GM19035 (cell line): ENCODE measurements around the gene TXLNG.
"Not testable (repeated sequence)": the region's sequence is repeated elsewhere in the genome, so short reads cannot be mapped to it uniquely, and the experiment has no call there.

Experiments used
- ATAC-seq: cut with Tn5 transposase; IDR thresholded peaks from one replicate; pipeline ENCODE4 v1.9.1; 2021; ENCODE audit not compliant: unreplicated experiment

The TXLNG gene

GRCh38 chrX:16786139-16786790, at the start of gene TXLNG:
Gene TXLNG, plus strand, starts transcription at chrX:16786466. Its CDS starts 22 bp downstream, at chrX:16786488.
- peak; percentile 98 for ATAC-seq

GRCh38 chrX:16737024-16737423, 49.2 kb upstream of the TXLNG start:
- ATAC-seq, result no peak

GRCh38 chrX:16739574-16739973, 46.7 kb upstream of the TXLNG start:
- no peak for ATAC-seq

- no peak for ATAC-seq
Measured at GRCh38 chrX:16743604-16744325, 42.5 kb upstream of the TXLNG start.

- no peak for ATAC-seq
Measured at GRCh38 chrX:16745102-16745501, 41.2 kb upstream of the TXLNG start.

- no peak for ATAC-seq
Measured at GRCh38 chrX:16745659-16746058, 40.6 kb upstream of the TXLNG start.

GRCh38 chrX:16748425-16748824, 37.8 kb upstream of the TXLNG start:
- ATAC-seq, result no peak

GRCh38 chrX:16750136-16750535, 36.1 kb upstream of the TXLNG start:
- ATAC-seq, result no peak

GRCh38 chrX:16754019-16754418, 32.2 kb upstream of the TXLNG start:
- ATAC-seq, result no peak

- no peak for ATAC-seq
Measured at GRCh38 chrX:16756724-16757123, 29.5 kb upstream of the TXLNG start.

- not testable (repeated sequence) for ATAC-seq
Measured at GRCh38 chrX:16761500-16761899, 24.8 kb upstream of the TXLNG start.

GRCh38 chrX:16762579-16762978, 23.7 kb upstream of the TXLNG start:
- ATAC-seq, result no peak

- ATAC-seq, result no peak
Measured at GRCh38 chrX:16765594-16765993, 20.7 kb upstream of the TXLNG start.

GRCh38 chrX:16770970-16771482, 15.2 kb upstream of the TXLNG start:
- ATAC-seq, result no peak

- no peak for ATAC-seq
Measured at GRCh38 chrX:16771483-16772398, 14.5 kb upstream of the TXLNG start.

GRCh38 chrX:16772460-16772859, 13.8 kb upstream of the TXLNG start:
- no peak for ATAC-seq

GRCh38 chrX:16774746-16775145, 11.5 kb upstream of the TXLNG start:
- no peak for ATAC-seq

GRCh38 chrX:16778545-16778944, 7.7 kb upstream of the TXLNG start:
- no peak for ATAC-seq

- no peak for ATAC-seq
Measured at GRCh38 chrX:16778993-16779392, 7.3 kb upstream of the TXLNG start.

- not testable (repeated sequence) for ATAC-seq
Measured at GRCh38 chrX:16779815-16780214, 6.5 kb upstream of the TXLNG start.

GRCh38 chrX:16783452-16783851, 2.8 kb upstream of the TXLNG start:
- no peak for ATAC-seq
